Measurements from ENCODE around the gene RNU6-1. TPM values are rescaled to one million over a fixed set of nuclear protein-coding genes. Genes with fewer than 3 reads are reported as not detected.
A peak's percentile ranks its signal among the peaks of the same experiment; 100 is the strongest.

RNU6-1 gene
- total and polyA plus RNA-seq, 7 donors, result not detected

DNA sequence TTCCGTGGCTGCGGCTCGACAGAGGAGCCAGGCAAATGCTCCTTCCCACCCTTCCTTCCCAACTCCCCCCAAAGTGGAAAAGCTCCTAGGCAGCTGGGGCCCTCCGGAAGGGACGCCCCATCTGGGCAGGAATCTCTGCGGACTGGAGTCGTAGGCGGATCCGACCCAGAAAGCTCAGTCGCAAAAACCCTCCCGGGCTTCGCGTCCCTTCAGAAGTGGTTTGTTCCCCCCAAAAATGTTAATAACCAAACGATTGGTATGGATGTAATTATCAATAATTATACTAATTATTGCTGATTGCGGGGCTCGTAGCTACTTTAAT is 3.8 kb downstream of the RNU6-1 start:
- Histone ChIP-seq H3K9me3 (no peaks in the 10 kb centered on the region), H3K4me1 (peaks cover 22% of the 10 kb centered on the region), H3K4me3 (peak overlapping the region; percentile 51), H3K27me3 (ENCODE audit: insufficient read depth in 3 of 3, low read length in 2 of 3) (peaks cover 0 to 43% (median 21%) of the 10 kb centered on the region in 3 donors), H3K27ac (no peak overlapping the region), H3K36me3 (ENCODE audit: insufficient read depth in 1 of 2, low read depth in 1 of 2) (no peaks in the 10 kb centered on the region)
- peak in 1 of 2 donors; percentile 42 for DNase-seq
- TF ChIP-seq, protein P1, sequence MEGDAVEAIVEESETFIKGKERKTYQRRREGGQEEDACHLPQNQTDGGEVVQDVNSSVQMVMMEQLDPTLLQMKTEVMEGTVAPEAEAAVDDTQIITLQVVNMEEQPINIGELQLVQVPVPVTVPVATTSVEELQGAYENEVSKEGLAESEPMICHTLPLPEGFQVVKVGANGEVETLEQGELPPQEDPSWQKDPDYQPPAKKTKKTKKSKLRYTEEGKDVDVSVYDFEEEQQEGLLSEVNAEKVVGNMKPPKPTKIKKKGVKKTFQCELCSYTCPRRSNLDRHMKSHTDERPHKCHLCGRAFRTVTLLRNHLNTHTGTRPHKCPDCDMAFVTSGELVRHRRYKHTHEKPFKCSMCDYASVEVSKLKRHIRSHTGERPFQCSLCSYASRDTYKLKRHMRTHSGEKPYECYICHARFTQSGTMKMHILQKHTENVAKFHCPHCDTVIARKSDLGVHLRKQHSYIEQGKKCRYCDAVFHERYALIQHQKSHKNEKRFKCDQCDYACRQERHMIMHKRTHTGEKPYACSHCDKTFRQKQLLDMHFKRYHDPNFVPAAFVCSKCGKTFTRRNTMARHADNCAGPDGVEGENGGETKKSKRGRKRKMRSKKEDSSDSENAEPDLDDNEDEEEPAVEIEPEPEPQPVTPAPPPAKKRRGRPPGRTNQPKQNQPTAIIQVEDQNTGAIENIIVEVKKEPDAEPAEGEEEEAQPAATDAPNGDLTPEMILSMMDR (IDR thresholded peaks at IDR 0.05), result no peak
- ATAC-seq, result no peak
- 30 to 36% (median 30%) methylated on average over 16 of the region's 16 CpGs for WGBS, 3 donors
- intact Hi-C loops (cut with DNase I), result loop anchor here (1.0 to 10.0 kb wide), 4 partner anchors 314 to 381 kb away; partner anchors contain the start of gene C15orf61 (in 1 of the 2)

GRCh38 chr15:67835297-67836133 is 4.3 kb downstream of the RNU6-1 start:
- DNase-seq (peak in 1 of 2 donors; percentile 56), ATAC-seq (no peak)
- intact Hi-C loops (cut with DNase I), result loop anchor here (1.0 to 10.0 kb wide), 4 partner anchors 313 to 381 kb away; partner anchors contain the start of gene C15orf61 (in 1 of the 2)
- 60 to 64% (median 60%) methylated on average over 54 to 59 of the region's 59 CpGs for WGBS, 3 donors
- TF ChIP-seq, protein P1 (IDR thresholded peaks at IDR 0.05), result no peak
- no peaks in the 10 kb centered on the region for H3K36me3 ChIP-seq (ENCODE audit: insufficient read depth in 1 of 2, low read depth in 1 of 2)
- H3K9me3 ChIP-seq, result no peaks in the 10 kb centered on the region
- H3K4me1 ChIP-seq, result peaks cover 22% of the 10 kb centered on the region
- no peak overlapping the region for H3K27ac ChIP-seq
- H3K4me3 ChIP-seq, result peak overlapping the region; percentile 51
- peaks cover 0 to 49% (median 21%) of the 10 kb centered on the region in 3 donors for H3K27me3 ChIP-seq (ENCODE audit: insufficient read depth in 3 of 3, low read length in 2 of 3)

- no peak overlapping the region for H3K27ac ChIP-seq
- whole genome bisulfite sequencing, 3 donors, result 28 to 43% (median 36%) methylated on average over 57 to 59 of the region's 59 CpGs
- intact Hi-C loops (cut with DNase I), result loop anchor here (5.0 to 10.0 kb wide), 3 partner anchors 312 to 380 kb away; partner anchors contain the start of gene C15orf61 (in 1 of the 2)
- H3K4me1 ChIP-seq, result peaks cover 22% of the 10 kb centered on the region
- no peaks in the 10 kb centered on the region for H3K9me3 ChIP-seq
- peak overlapping the region; percentile 51 for H3K4me3 ChIP-seq
- ATAC-seq (no peak), DNase-seq (peak in 1 of 2 donors; percentile 49)
- TF ChIP-seq, protein P1 (IDR thresholded peaks at IDR 0.05), result no peak
- no peaks in the 10 kb centered on the region for H3K36me3 ChIP-seq (ENCODE audit: insufficient read depth in 1 of 2, low read depth in 1 of 2)
- peaks cover 0 to 56% (median 24%) of the 10 kb centered on the region in 3 donors for H3K27me3 ChIP-seq (ENCODE audit: insufficient read depth in 3 of 3, low read length in 2 of 3)
Measured at GRCh38 chr15:67834581-67835296, 5.1 kb downstream of the RNU6-1 start.

GRCh38 chr15:67833710-67834511 is 5.9 kb downstream of the RNU6-1 start:
- peak; percentile 29 to 42 (median 35) for ATAC-seq
- Histone ChIP-seq H3K36me3 (ENCODE audit: insufficient read depth in 1 of 2, low read depth in 1 of 2) (no peaks in the 10 kb centered on the region), H3K4me1 (peaks cover 15% of the 10 kb centered on the region), H3K27me3 (ENCODE audit: insufficient read depth in 3 of 3, low read length in 2 of 3) (peaks cover 0 to 65% (median 31%) of the 10 kb centered on the region in 3 donors), H3K4me3 (peak overlapping the region; percentile 51), H3K27ac (no peak overlapping the region), H3K9me3 (no peaks in the 10 kb centered on the region)
- WGBS, 3 donors, result 5 to 15% (median 8%) methylated on average over 39 to 44 of the region's 44 CpGs
- TF ChIP-seq, protein P1 (IDR thresholded peaks at IDR 0.05), result peak; percentile 43
- intact Hi-C loops (cut with DNase I), result loop anchor here in 1 of 2 donors (10.0 kb wide), 2 partner anchors 329 to 379 kb away; no protein-coding TSS in a partner anchor
- peak; percentile 35 to 64 for DNase-seq
